GM12874 (cell line): ENCODE measurements around the gene PPFIA1.

Experiments
- CTCF ChIP-seq: IDR thresholded peaks from 2 replicates; pipeline ENCODE4 v1.5.1; 2011; ENCODE audit warnings: low read depth, mild to moderate bottlenecking, control low read depth, low read length, moderate library complexity; ENCODE audit not compliant: insufficient read depth

PPFIA1 gene

GRCh38 chr11:70252844-70253243 lies 17.6 kb upstream of the PPFIA1 start:
- TF ChIP-seq CTCF, result no peak

- TF ChIP-seq CTCF, result no peak
Measured at GRCh38 chr11:70255477-70256116, 14.9 kb upstream of the PPFIA1 start.

- no peak for TF ChIP-seq CTCF
Measured at GRCh38 chr11:70262951-70263350, 7.5 kb upstream of the PPFIA1 start.

- no peak for TF ChIP-seq CTCF
Measured at GRCh38 chr11:70263363-70263762, 7.1 kb upstream of the PPFIA1 start.

- TF ChIP-seq CTCF, result no peak
Measured at GRCh38 chr11:70265341-70265740, 5.1 kb upstream of the PPFIA1 start.

- TF ChIP-seq CTCF, result no peak
Measured at GRCh38 chr11:70267405-70267950, 3.0 kb upstream of the PPFIA1 start.

GRCh38 chr11:70268526-70268925 lies 2.0 kb upstream of the PPFIA1 start:
- TF ChIP-seq CTCF, result no peak
